ENCODE measurements around the gene POLR2E. TPM values are rescaled to one million over a fixed set of nuclear protein-coding genes. Genes with fewer than 3 reads are reported as not detected.

The POLR2E gene
- total RNA-seq, 1 experiment from 2014 or later, result 261 TPM

DNA sequence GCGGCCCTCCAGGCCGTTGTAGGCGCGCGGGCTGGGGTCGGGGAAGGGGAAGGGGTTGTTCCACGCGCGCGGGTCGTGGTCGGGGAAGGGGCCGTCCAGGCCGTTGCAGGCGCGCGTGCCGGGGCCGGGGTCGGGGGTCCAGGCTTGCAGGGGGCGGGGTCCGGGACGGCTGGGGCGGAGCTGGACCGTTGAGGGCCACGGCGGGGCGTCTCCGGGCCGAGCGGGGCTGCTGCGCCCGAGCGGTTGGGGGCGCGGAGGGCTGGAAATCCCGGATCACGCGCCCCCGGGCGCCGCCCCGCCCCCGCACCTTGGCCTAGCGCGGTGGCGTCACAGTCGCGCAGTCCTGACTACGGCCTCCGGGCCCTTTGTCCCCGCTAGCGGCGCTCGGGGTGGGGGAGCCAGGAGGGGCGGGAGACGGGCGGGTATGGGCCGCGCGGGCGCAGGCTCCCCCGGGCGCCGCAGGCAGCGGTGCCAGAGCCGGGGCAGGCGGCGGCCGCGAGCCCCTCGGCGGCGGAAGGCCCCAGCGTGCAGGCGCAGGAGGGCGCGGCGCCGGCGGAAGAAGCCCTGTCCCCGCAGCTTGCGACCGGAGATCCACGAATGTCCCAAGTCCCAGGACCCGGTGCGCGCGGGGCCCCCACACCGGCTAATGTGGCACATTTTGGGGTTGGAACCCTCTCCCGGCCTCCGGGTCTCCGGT, 9.3 kb upstream of the POLR2E start:
- Mint-ChIP-seq H3K27ac (peak overlapping the region in 2 of 3 experiments; percentile 36 to 83; a peak in 2 of 7 replicates), H3K4me3 (peak overlapping the region; percentile 76 to 78), H3K27me3 (ENCODE audit: low read depth) (no peaks in the 10 kb centered on the region; the same call in 1 of the 2 replicates), H3K4me1 (peaks cover 8 to 18% of the 10 kb centered on the region in 2 experiments), H3K9me3 (peaks cover 0 to 3% of the 10 kb centered on the region in 2 experiments; a peak in 1 of 5 replicates), H3K36me3 (ENCODE audit: insufficient read depth in 1 of 3, low read depth in 3 of 3) (peaks cover 0 to 18% (median 7%) of the 10 kb centered on the region in 3 experiments; a peak in 3 of 7 replicates)
- Histone ChIP-seq H3K23me2 (ENCODE audit: insufficient read length, low read depth, low read length, poor library complexity, severe bottlenecking) (no peaks in the 10 kb centered on the region), H2BK12ac (ENCODE audit: insufficient read length, low read depth, low read length) (no peak overlapping the region), H3K4me1 (ENCODE audit: insufficient read depth, low read length) (0 out of 2 replicates have a peak, but pooled peaks cover 2% of the 10 kb centered on the region), H3K27me3 (ENCODE audit: insufficient read depth, low read length) (no peaks in the 10 kb centered on the region), H2BK20ac (ENCODE audit: low read depth, low read length, poor library complexity, severe bottlenecking) (no peak overlapping the region), H3K14ac (ENCODE audit: insufficient read depth, low read length) (peak overlapping the region; percentile 69; the same call in 1 of the 2 replicates), H4K8ac (replicated peaks; ENCODE audit: insufficient read length, low read depth, low read length) (no peak overlapping the region), H2BK5ac (ENCODE audit: insufficient read length, low read length) (no peak overlapping the region), H2BK15ac (ENCODE audit: low read depth, low read length) (no peak overlapping the region), H2AK5ac (ENCODE audit: insufficient read length, low read length) (no peak overlapping the region), H4K5ac (ENCODE audit: insufficient read length, low read depth, low read length) (no peak overlapping the region), H3K4ac (ENCODE audit: low read depth, low read length) (no peak overlapping the region), H3K9ac (ENCODE audit: extremely low read depth, insufficient read length, low read length) (peak overlapping the region; percentile 65), H3K79me2 (ENCODE audit: insufficient read depth, low read length) (no peaks in the 10 kb centered on the region; the same call in 1 of the 2 replicates), H3K56ac (ENCODE audit: insufficient read length, low read depth, low read length) (no peak overlapping the region), H3K9me3 (ENCODE audit: control insufficient read depth, low read depth, low read length) (no peaks in the 10 kb centered on the region), H4K91ac (ENCODE audit: insufficient read length, low read depth, low read length) (no peak overlapping the region), H3T11ph (ENCODE audit: low read length) (no peak overlapping the region), H3K4me2 (ENCODE audit: insufficient read depth, insufficient read length, low read length) (peak overlapping the region; percentile 51), H2AFZ (ENCODE audit: low read length) (no peak overlapping the region), H3K18ac (ENCODE audit: insufficient read length, low read depth, low read length) (peak overlapping the region; percentile 64), H3K79me1 (ENCODE audit: insufficient read depth, low read depth, low read length, poor library complexity, severe bottlenecking) (no peaks in the 10 kb centered on the region), H3K27ac (ENCODE audit: insufficient read length, low read depth, low read length) (no peak overlapping the region), H2BK120ac (ENCODE audit: low read depth, low read length, poor library complexity, severe bottlenecking) (no peak overlapping the region), H3K23ac (ENCODE audit: insufficient read length, low read depth, low read length) (no peak overlapping the region), H4K20me1 (ENCODE audit: control insufficient read depth, insufficient read depth, insufficient read length) (no peaks in the 10 kb centered on the region)
- no CpG with 5 or more reads among the region's 93 CpGs for WGBS (ENCODE audit: extremely low coverage, insufficient read length, low lambda C conversion rate)
- no peak for TF ChIP-seq CTCF (conservative IDR thresholded peaks at IDR 0.05)
- peak; percentile 77 for DNase-seq
